ENCODE data around the gene ATL3.
A peak's percentile ranks its signal among the peaks of the same experiment; 100 is the strongest.
"Not testable (repeated sequence)": the region's sequence is repeated elsewhere in the genome, so short reads cannot be mapped to it uniquely, and the experiment has no call there.

Gene ATL3

DNA sequence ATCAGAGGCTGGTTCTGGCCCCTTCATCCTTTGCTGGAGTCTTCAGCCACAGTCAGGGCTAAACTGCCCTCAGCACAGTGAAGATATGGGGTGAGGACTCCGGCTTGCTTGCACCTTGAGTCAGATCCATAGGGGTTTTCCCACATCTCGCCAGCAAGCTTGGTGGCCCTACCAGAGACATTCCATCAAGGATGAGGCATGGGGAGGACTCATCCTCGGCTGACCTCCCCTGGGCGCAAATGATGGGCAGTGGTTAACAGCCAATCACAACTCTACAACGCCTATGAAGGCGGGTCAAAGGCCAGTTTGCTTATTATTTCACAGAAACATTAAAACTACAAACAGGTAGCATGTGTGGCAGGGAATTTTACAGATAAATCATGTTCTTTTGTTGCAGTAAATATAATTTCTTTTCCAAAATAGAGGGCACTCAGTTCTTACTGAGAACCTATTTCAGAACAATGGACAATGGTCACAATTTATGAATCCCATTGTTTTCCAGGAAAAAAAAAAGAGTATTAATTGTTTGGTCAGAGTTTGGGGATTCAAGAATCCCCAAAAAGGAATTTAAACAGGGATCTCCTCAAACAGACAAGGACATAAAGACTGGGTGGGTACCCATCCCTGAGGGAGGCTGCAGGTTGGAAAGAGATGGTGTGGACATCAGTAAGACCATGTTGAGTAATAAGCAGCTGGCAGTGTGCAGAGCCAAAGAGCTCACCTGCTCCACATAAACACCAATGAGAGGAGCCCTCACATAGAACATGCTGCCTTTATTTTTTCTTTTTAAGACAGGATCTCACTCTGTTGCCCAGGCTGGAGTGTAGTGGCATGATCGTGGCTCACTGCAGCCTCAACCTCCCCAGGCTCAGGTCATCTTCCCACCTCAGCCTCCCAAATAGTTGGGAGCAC is 71.7 kb downstream of the ATL3 start:
- Histone ChIP-seq H3K9ac (ENCODE audit: low read depth, low read length) (no peak overlapping the region), H3K9me3 (replicated peaks; ENCODE audit: low read length) (no peaks in the 10 kb centered on the region), H3K36me3 (ENCODE audit: insufficient read depth, low read length) (no peaks in the 10 kb centered on the region), H3K27me3 (ENCODE audit: control insufficient read depth, insufficient read depth, low read length) (no peaks in the 10 kb centered on the region), H3K4me2 (ENCODE audit: low read length) (no peak overlapping the region), H3K4me1 (ENCODE audit: control insufficient read depth, insufficient read depth, low read length) (peaks cover 19% of the 10 kb centered on the region), H3K4me3 (ENCODE audit: low read length) (no peak overlapping the region)

DNA sequence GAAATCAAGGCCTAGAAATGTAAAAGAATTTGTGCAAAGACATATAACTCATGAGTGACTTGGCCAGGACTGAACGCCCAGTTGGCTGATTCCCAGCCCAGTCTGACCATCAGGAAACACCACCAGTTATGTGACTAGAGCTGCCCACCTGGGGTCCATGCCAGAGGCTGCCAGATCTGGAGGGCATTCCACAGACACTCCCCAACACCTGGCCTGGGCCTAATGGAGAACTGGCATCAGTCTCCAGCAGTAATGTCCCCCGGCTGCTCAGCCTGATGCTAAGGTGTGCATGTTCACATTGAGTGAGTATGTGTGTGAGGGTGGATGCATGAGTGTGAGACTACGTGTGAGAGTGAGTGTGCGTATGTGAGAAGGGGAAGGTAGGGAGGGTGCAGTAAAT is 72.6 kb downstream of the ATL3 start:
- no peaks in the 10 kb centered on the region for H3K36me3 ChIP-seq (ENCODE audit: insufficient read depth, low read length)
- H3K4me1 ChIP-seq (ENCODE audit: control insufficient read depth, insufficient read depth, low read length) = peaks cover 18% of the 10 kb centered on the region

GRCh38 chr11:63595296-63595695 is 75.9 kb downstream of the ATL3 start:
- Histone ChIP-seq H3K4me2 (ENCODE audit: low read length) (no peak overlapping the region), H3K36me3 (ENCODE audit: insufficient read depth, low read length) (no peaks in the 10 kb centered on the region), H3K4me3 (ENCODE audit: low read length) (no peak overlapping the region), H3K4me1 (ENCODE audit: control insufficient read depth, insufficient read depth, low read length) (peaks cover 4% of the 10 kb centered on the region), H3K9me3 (replicated peaks; ENCODE audit: low read length) (no peaks in the 10 kb centered on the region), H3K9ac (ENCODE audit: low read depth, low read length) (no peak overlapping the region), H3K27me3 (ENCODE audit: control insufficient read depth, insufficient read depth, low read length) (no peaks in the 10 kb centered on the region)

More for the DNA sequence above, 72.6 kb downstream of the ATL3 start:
- H3K27me3 ChIP-seq (ENCODE audit: control insufficient read depth, insufficient read depth, low read length) = no peaks in the 10 kb centered on the region
- H3K9me3 ChIP-seq (replicated peaks; ENCODE audit: low read length) = no peaks in the 10 kb centered on the region
- H3K9ac ChIP-seq (ENCODE audit: low read depth, low read length) = no peak overlapping the region
- no peak overlapping the region for H3K4me3 ChIP-seq (ENCODE audit: low read length)
- no peak overlapping the region for H3K4me2 ChIP-seq (ENCODE audit: low read length)

- Histone ChIP-seq H3K9ac (ENCODE audit: low read depth, low read length) (no peak overlapping the region), H3K27me3 (ENCODE audit: control insufficient read depth, insufficient read depth, low read length) (no peaks in the 10 kb centered on the region), H3K4me3 (ENCODE audit: low read length) (no peak overlapping the region), H3K9me3 (replicated peaks; ENCODE audit: low read length) (no peaks in the 10 kb centered on the region), H3K4me1 (ENCODE audit: control insufficient read depth, insufficient read depth, low read length) (peaks cover 4% of the 10 kb centered on the region), H3K4me2 (ENCODE audit: low read length) (no peak overlapping the region), H3K36me3 (ENCODE audit: insufficient read depth, low read length) (no peaks in the 10 kb centered on the region)
Observed at GRCh38 chr11:63592975-63593395, 78.2 kb downstream of the ATL3 start.

DNA sequence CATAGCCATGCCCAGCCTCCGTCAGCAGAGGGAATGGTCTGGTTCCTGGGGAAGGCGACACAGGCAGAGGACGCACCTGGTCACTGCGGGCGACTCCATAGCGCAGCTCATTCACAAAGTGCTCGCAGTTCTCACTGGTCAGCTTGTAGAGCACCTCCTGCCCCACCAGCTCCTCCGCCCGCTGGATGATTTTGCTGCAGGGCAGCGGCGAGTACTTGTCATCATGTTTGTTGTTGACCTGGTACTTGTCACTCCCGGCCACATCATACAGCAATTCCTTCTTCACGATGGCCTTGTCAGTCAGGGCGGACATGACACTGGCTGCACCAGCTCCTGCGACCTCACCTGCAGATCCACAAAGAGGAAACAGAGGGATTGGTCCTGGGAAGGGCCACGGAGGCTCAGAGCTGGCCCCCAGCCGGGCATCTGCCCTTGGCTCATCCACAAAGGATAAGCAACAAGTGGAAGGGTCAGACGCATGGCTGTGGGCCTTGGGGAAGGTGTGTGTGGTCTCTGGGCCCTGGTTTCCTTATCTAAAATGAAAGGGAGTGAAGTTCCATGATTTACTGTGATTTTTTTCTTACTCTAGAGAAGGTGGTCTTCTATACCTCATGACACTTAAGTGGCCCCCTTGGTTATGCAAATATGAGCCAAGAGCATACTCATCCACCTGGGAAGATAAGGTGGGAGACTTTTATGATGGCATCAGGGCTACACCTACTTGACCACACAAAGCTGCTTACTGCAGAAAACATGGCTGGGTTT is 81.0 kb downstream of the ATL3 start:
- Histone ChIP-seq H3K27me3 (ENCODE audit: control insufficient read depth, insufficient read depth, low read length) (no peaks in the 10 kb centered on the region), H3K9ac (ENCODE audit: low read depth, low read length) (no peak overlapping the region), H3K4me3 (ENCODE audit: low read length) (no peak overlapping the region), H3K4me2 (ENCODE audit: low read length) (no peak overlapping the region), H3K4me1 (ENCODE audit: control insufficient read depth, insufficient read depth, low read length) (no peaks in the 10 kb centered on the region), H3K36me3 (ENCODE audit: insufficient read depth, low read length) (no peaks in the 10 kb centered on the region), H3K9me3 (replicated peaks; ENCODE audit: low read length) (no peaks in the 10 kb centered on the region)

- Histone ChIP-seq H3K4me1 (ENCODE audit: control insufficient read depth, insufficient read depth, low read length) (no peaks in the 10 kb centered on the region), H3K9me3 (replicated peaks; ENCODE audit: low read length) (no peaks in the 10 kb centered on the region), H3K9ac (ENCODE audit: low read depth, low read length) (no peak overlapping the region), H3K36me3 (ENCODE audit: insufficient read depth, low read length) (no peaks in the 10 kb centered on the region), H3K27me3 (ENCODE audit: control insufficient read depth, insufficient read depth, low read length) (no peaks in the 10 kb centered on the region), H3K4me2 (ENCODE audit: low read length) (no peak overlapping the region), H3K4me3 (ENCODE audit: low read length) (no peak overlapping the region)
Observed at GRCh38 chr11:63589000-63589399, 82.2 kb downstream of the ATL3 start.

- Histone ChIP-seq H3K4me2 (ENCODE audit: low read length) (no peak overlapping the region), H3K27me3 (ENCODE audit: control insufficient read depth, insufficient read depth, low read length) (no peaks in the 10 kb centered on the region), H3K9ac (ENCODE audit: low read depth, low read length) (no peak overlapping the region), H3K4me1 (ENCODE audit: control insufficient read depth, insufficient read depth, low read length) (no peaks in the 10 kb centered on the region), H3K36me3 (ENCODE audit: insufficient read depth, low read length) (no peaks in the 10 kb centered on the region), H3K9me3 (replicated peaks; ENCODE audit: low read length) (no peaks in the 10 kb centered on the region), H3K4me3 (ENCODE audit: low read length) (no peak overlapping the region)
Observed at GRCh38 chr11:63586451-63587166, 84.6 kb downstream of the ATL3 start.

- Histone ChIP-seq H3K9ac (ENCODE audit: low read depth, low read length) (no peak overlapping the region), H3K4me3 (ENCODE audit: low read length) (no peak overlapping the region), H3K4me1 (ENCODE audit: control insufficient read depth, insufficient read depth, low read length) (no peaks in the 10 kb centered on the region), H3K27me3 (ENCODE audit: control insufficient read depth, insufficient read depth, low read length) (no peaks in the 10 kb centered on the region), H3K9me3 (replicated peaks; ENCODE audit: low read length) (no peaks in the 10 kb centered on the region), H3K36me3 (ENCODE audit: insufficient read depth, low read length) (no peaks in the 10 kb centered on the region), H3K4me2 (ENCODE audit: low read length) (no peak overlapping the region)
Observed at GRCh38 chr11:63583357-63583677, 87.9 kb downstream of the ATL3 start.

- H3K4me1 ChIP-seq (ENCODE audit: control insufficient read depth, insufficient read depth, low read length); H3K4me3 ChIP-seq (ENCODE audit: low read length); H3K9ac ChIP-seq (ENCODE audit: low read depth, low read length); H3K36me3 ChIP-seq (ENCODE audit: insufficient read depth, low read length); H3K27me3 ChIP-seq (ENCODE audit: control insufficient read depth, insufficient read depth, low read length); H3K4me2 ChIP-seq (ENCODE audit: low read length); H3K9me3 ChIP-seq (replicated peaks; ENCODE audit: low read length): not testable (repeated sequence)
Observed at GRCh38 chr11:63581224-63581623, 90.0 kb downstream of the ATL3 start.

DNA sequence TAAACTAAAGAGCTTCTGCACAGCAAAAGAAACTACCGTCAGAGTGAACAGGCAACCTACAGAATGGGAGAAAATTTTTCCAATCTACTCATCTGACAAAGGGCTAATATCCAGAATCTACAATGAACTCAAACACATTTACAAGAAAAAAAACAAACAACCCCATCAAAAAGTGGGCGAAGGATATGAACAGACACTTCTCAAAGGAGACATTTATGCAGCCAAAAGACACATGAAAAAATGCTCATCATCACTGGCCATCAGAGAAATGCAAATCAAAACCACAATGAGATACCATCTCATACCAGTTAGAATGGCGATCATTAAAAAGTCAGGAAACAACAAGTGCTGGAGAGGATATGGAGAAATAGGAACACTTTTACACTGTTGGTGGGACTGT is 92.3 kb downstream of the ATL3 start:
- H3K4me3 ChIP-seq (ENCODE audit: low read length); H3K36me3 ChIP-seq (ENCODE audit: insufficient read depth, low read length); H3K9me3 ChIP-seq (replicated peaks; ENCODE audit: low read length); H3K27me3 ChIP-seq (ENCODE audit: control insufficient read depth, insufficient read depth, low read length); H3K9ac ChIP-seq (ENCODE audit: low read depth, low read length); H3K4me2 ChIP-seq (ENCODE audit: low read length): not testable (repeated sequence)
- H3K4me1 ChIP-seq (ENCODE audit: control insufficient read depth, insufficient read depth, low read length) = peaks cover 16% of the 10 kb centered on the region

DNA sequence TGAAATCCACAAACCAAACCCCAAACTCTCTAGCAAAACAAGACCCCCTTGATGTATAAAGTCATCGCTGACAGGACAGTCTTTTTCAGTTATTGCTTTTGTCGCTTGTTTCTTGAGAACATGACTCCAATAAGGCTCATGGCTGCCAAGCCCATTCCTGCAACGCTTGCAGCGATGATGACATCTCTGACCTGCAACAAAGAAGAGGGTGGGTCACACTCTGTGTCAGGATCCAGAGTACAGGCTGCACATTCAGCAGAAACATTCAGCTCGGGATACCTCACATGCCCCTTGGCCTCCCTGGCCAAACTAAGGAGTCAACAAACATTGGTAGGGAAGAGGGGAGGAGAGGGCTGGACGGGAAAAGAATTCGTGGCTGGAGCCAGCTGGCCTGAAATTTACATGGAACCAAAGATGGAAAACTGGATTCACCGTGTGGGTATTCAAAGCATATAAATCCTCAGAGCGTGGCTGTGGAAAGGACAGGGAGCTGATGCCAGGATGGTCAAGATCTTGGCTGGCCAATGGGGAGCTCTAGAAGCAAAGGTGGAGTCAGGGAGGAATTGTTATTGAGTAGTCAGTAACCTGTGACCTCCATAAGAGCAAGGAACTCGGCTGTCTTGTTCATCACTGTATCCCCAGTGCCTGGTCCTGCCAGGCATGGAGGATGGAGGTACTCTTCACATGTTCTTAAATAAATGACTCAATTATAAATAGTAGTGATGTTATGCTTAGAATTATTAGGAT is 96.1 kb downstream of the ATL3 start:
- Histone ChIP-seq H3K4me1 (ENCODE audit: control insufficient read depth, insufficient read depth, low read length) (peaks cover 19% of the 10 kb centered on the region), H3K9ac (ENCODE audit: low read depth, low read length) (peak overlapping the region; percentile 41), H3K4me3 (ENCODE audit: low read length) (peak overlapping the region; percentile 58), H3K36me3 (ENCODE audit: insufficient read depth, low read length) (no peaks in the 10 kb centered on the region), H3K27me3 (ENCODE audit: control insufficient read depth, insufficient read depth, low read length) (no peaks in the 10 kb centered on the region), H3K4me2 (ENCODE audit: low read length) (peak overlapping the region; percentile 75), H3K9me3 (replicated peaks; ENCODE audit: low read length) (no peaks in the 10 kb centered on the region)

Data from skeletal muscle satellite cell (primary cell).